ENCODE measurements around the gene SMIM44.

SMIM44 gene

GRCh38 chr19:3481241-3482090 lies 1.8 kb downstream of the SMIM44 start:
- peaks cover 16% of the 10 kb centered on the region for H3K4me1 Mint-ChIP-seq (ENCODE audit: low read depth)
- H3K27ac Mint-ChIP-seq, result no peak overlapping the region
- H3K27me3 Mint-ChIP-seq, result peaks cover 23% of the 10 kb centered on the region
- no peak overlapping the region for H3K4me3 Mint-ChIP-seq
- no peaks in the 10 kb centered on the region for H3K9me3 Mint-ChIP-seq
- intact Hi-C loops (cut with micrococcal nuclease), result no loop called here
- no peaks in the 10 kb centered on the region for H3K36me3 Mint-ChIP-seq (ENCODE audit: low read depth)

GRCh38 chr19:3480383-3481091 lies 2.7 kb downstream of the SMIM44 start, which contains the start of gene SMIM24:
Gene SMIM24, minus strand, starts transcription at chr19:3480525. Its CDS starts 62 bp downstream, at chr19:3480463.
- intact Hi-C loops (cut with micrococcal nuclease), result no loop called here
- Mint-ChIP-seq H3K27ac (no peak within 1 kb of the TSS), H3K9me3 (no peaks in the 10 kb centered on the region), H3K4me3 (no peak within 1 kb of the TSS), H3K36me3 (ENCODE audit: low read depth) (no peaks in the 10 kb centered on the region), H3K27me3 (peaks cover 21% of the 10 kb centered on the region), H3K4me1 (ENCODE audit: low read depth) (peaks cover 16% of the 10 kb centered on the region)

DNA sequence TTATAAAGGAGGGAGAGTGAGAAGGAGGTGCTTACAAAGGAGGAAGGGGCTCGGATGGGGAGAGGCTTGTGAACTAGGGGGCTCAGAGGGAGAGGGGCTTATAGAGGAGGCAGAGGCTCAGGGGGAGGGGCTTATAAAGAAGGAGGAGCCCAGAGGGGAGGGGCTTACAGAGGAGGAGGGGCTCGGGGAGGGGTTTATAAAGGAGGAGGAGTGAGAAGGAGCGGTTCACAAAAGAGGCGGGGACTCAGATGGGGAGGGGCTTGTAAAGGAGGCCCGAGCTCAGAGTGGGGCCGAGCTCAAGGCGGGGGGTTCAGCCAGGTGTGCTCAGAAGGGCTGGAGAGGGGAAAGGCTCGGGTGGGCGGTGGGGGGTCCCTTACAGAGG lies 3.4 kb downstream of the SMIM44 start:
- H3K27me3 Mint-ChIP-seq, result peaks cover 19% of the 10 kb centered on the region
- intact Hi-C loops (cut with micrococcal nuclease), result no loop called here
- H3K9me3 Mint-ChIP-seq, result no peaks in the 10 kb centered on the region
- no peak overlapping the region for H3K27ac Mint-ChIP-seq
- peaks cover 16% of the 10 kb centered on the region for H3K4me1 Mint-ChIP-seq (ENCODE audit: low read depth)
- no peak overlapping the region for H3K4me3 Mint-ChIP-seq
- no peaks in the 10 kb centered on the region for H3K36me3 Mint-ChIP-seq (ENCODE audit: low read depth)

- Mint-ChIP-seq H3K36me3 (ENCODE audit: low read depth) (no peaks in the 10 kb centered on the region), H3K27ac (no peak overlapping the region), H3K4me1 (ENCODE audit: low read depth) (peaks cover 16% of the 10 kb centered on the region), H3K27me3 (peaks cover 17% of the 10 kb centered on the region), H3K4me3 (no peak overlapping the region), H3K9me3 (no peaks in the 10 kb centered on the region)
- intact Hi-C loops (cut with micrococcal nuclease), result no loop called here
Measured at GRCh38 chr19:3479177-3479833, 3.9 kb downstream of the SMIM44 start.

- H3K4me1 Mint-ChIP-seq (ENCODE audit: low read depth), result peaks cover 16% of the 10 kb centered on the region
- no peaks in the 10 kb centered on the region for H3K36me3 Mint-ChIP-seq (ENCODE audit: low read depth)
- no peak overlapping the region for H3K4me3 Mint-ChIP-seq
- no peaks in the 10 kb centered on the region for H3K9me3 Mint-ChIP-seq
- H3K27me3 Mint-ChIP-seq, result peaks cover 17% of the 10 kb centered on the region
- H3K27ac Mint-ChIP-seq, result no peak overlapping the region
- intact Hi-C loops (cut with micrococcal nuclease), result no loop called here
Measured at GRCh38 chr19:3478409-3479176, 4.6 kb downstream of the SMIM44 start.

DNA sequence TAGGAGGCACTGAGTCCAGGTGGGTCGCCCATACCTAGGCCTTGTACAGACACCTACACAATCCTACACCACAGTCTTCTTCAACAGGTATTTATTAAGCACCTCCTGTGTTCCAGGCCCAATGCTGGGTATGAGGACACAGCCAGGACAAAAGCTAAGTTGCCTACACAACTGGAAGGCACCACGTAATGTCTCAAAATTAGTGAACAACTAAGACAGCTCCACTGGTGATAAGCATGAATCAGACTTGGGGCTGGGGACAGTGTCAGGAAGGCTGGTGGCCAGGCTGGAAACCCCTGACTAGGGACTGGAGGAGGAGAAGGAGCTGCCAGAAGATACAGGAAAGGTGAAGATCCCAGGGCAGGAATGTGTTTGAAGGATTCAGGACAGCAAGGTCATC lies 5.3 kb downstream of the SMIM44 start:
- Mint-ChIP-seq H3K27me3 (peaks cover 17% of the 10 kb centered on the region), H3K36me3 (ENCODE audit: low read depth) (no peaks in the 10 kb centered on the region), H3K4me3 (no peak overlapping the region), H3K27ac (no peak overlapping the region), H3K9me3 (no peaks in the 10 kb centered on the region), H3K4me1 (ENCODE audit: low read depth) (peaks cover 16% of the 10 kb centered on the region)
- intact Hi-C loops (cut with micrococcal nuclease), result no loop called here

DNA sequence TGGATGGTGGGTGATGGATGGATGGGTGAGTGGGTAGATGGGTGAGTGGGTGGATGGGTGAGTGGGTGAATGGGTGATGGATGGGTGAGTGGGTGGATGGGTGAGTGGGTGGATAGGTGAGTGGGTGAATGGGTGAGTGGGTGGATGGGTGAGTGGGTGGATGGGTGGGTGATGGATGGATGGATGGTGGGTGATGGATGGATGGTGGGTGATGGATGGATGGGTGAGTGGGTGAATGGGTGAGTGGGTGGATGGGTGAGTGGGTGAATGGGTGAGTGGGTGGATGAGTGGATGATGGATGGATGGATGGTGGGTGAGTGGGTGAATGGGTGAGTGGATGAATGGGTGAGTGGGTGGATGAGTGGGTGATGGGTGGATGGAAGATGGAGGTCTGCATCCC lies 5.7 kb downstream of the SMIM44 start:
- intact Hi-C loops (cut with micrococcal nuclease), result no loop called here
- Mint-ChIP-seq H3K4me1 (ENCODE audit: low read depth) (peaks cover 16% of the 10 kb centered on the region), H3K36me3 (ENCODE audit: low read depth) (no peaks in the 10 kb centered on the region), H3K27me3 (peaks cover 17% of the 10 kb centered on the region), H3K27ac (no peak overlapping the region), H3K4me3 (no peak overlapping the region), H3K9me3 (no peaks in the 10 kb centered on the region)

DNA sequence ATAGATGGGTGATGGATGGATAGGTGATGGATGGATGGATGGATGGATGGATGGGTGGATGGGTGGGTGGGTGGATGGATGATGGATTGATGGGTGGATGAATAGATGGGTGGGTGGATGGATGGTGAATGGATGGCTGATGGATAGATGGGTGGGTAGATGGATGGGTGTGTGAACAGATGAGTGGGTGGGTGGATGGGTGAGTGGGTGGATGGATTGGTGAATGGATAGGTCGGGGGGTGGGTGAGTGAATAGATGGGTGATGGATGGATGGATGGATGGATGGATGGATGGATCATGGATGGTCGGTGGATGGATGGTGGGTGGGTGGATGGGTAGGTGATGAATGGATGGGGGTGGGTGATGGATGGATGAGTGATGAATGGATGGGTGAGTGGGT lies 6.4 kb downstream of the SMIM44 start:
- intact Hi-C loops (cut with micrococcal nuclease), result no loop called here
- Mint-ChIP-seq H3K4me1 (ENCODE audit: low read depth) (peaks cover 16% of the 10 kb centered on the region), H3K9me3 (no peaks in the 10 kb centered on the region), H3K36me3 (ENCODE audit: low read depth) (no peaks in the 10 kb centered on the region), H3K27ac (no peak overlapping the region), H3K4me3 (no peak overlapping the region), H3K27me3 (peaks cover 17% of the 10 kb centered on the region)

DNA sequence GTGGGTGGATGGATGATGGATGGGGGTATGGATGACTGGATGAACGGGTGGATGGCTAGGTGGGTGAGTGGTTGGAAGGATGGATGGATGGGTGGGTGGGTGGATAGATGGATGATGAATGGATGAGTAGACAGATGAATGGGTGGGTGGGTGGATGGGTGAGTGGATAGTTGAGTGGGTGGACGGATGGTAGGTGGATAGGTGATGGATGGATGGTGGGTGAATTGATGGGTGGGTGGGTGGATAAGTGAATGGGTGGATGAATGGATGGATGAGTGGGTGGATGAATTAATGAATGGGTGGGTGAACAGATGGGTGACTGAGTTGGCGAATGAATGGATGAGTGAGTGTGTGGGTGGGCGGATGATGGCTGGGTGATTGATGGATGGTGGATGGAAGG lies 7.8 kb downstream of the SMIM44 start:
- peaks cover 16% of the 10 kb centered on the region for H3K4me1 Mint-ChIP-seq (ENCODE audit: low read depth)
- intact Hi-C loops (cut with micrococcal nuclease), result no loop called here
- no peaks in the 10 kb centered on the region for H3K36me3 Mint-ChIP-seq (ENCODE audit: low read depth)
- no peak overlapping the region for H3K4me3 Mint-ChIP-seq
- H3K9me3 Mint-ChIP-seq, result no peaks in the 10 kb centered on the region
- peaks cover 18% of the 10 kb centered on the region for H3K27me3 Mint-ChIP-seq
- no peak overlapping the region for H3K27ac Mint-ChIP-seq

DNA sequence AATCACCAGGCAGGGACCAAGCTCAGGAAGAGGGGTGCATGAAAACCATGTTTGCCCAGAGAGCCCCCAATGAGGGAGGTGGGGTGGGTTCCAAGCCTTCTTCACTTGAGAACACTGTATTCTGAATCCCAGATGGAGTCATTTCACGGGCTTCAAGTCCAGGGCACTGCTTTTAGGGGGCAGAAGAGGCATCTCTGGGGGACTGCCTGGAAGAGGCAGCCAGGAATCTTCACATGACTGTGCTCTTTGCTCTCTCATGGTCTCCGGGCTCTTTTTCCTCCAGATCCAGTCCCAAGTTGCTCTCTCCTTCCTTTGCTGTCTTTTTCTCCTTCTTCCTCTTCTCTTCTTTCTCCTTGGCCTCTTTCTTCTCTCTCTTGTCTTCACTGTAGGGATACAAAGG lies 8.6 kb downstream of the SMIM44 start:
- Mint-ChIP-seq H3K27me3 (peaks cover 18% of the 10 kb centered on the region), H3K4me1 (ENCODE audit: low read depth) (peaks cover 16% of the 10 kb centered on the region), H3K9me3 (no peaks in the 10 kb centered on the region), H3K4me3 (no peak overlapping the region), H3K27ac (no peak overlapping the region), H3K36me3 (ENCODE audit: low read depth) (no peaks in the 10 kb centered on the region)
- intact Hi-C loops (cut with micrococcal nuclease), result no loop called here

GRCh38 chr19:3474010-3474409 lies 9.2 kb downstream of the SMIM44 start:
- H3K9me3 Mint-ChIP-seq, result no peaks in the 10 kb centered on the region
- intact Hi-C loops (cut with micrococcal nuclease), result no loop called here

GRCh38 chr19:3471954-3472655 lies 11.1 kb downstream of the SMIM44 start:
- Mint-ChIP-seq H3K27me3 (peaks cover 6% of the 10 kb centered on the region), H3K4me1 (ENCODE audit: low read depth) (peaks cover 5% of the 10 kb centered on the region), H3K4me3 (no peak overlapping the region), H3K36me3 (ENCODE audit: low read depth) (no peaks in the 10 kb centered on the region), H3K27ac (no peak overlapping the region), H3K9me3 (no peaks in the 10 kb centered on the region)
- intact Hi-C loops (cut with micrococcal nuclease), result loop anchor here (2.0 kb wide), 1 partner anchor 145 kb away; no protein-coding TSS in a partner anchor

More at GRCh38 chr19:3474010-3474409, 9.2 kb downstream of the SMIM44 start:
- Mint-ChIP-seq H3K27ac (no peak overlapping the region), H3K4me1 (ENCODE audit: low read depth) (peaks cover 10% of the 10 kb centered on the region), H3K27me3 (peaks cover 16% of the 10 kb centered on the region), H3K36me3 (ENCODE audit: low read depth) (no peaks in the 10 kb centered on the region), H3K4me3 (no peak overlapping the region)

DNA sequence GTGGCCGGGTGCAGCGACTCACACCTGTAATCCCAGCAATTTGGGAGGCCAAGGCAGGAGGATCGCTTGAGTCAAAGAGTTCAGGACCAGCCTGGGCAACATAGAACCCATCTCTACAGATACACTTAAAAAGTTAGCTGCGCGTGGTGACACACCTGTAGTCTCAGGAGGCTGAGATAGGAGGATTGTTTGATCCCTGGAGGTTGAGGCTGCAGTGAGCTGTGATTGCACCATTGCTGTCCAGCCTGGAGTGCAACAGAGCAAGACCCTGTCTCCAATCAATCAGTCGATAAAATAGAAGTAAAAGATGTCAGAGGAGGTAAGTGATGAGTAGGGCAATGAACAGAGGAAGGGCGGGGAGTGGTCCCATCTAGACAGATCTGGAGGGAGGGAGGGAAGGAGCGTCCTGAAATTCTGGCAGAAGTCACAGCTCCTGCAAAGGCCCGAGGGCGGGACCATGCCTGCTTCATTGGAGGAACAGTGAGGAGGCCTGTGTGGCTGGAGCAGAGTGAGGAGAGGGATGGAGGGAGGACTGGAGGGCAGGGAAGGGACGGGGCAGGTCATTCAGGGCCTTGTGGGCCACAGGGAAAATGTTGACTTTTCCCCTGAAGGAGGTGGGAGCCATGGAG lies 12.6 kb downstream of the SMIM44 start:
- intact Hi-C loops (cut with micrococcal nuclease), result no loop called here
- peaks cover 6% of the 10 kb centered on the region for H3K27me3 Mint-ChIP-seq
- H3K27ac Mint-ChIP-seq, result no peak overlapping the region

More for the DNA sequence above, 12.6 kb downstream of the SMIM44 start:
- Mint-ChIP-seq H3K4me3 (no peak overlapping the region), H3K36me3 (ENCODE audit: low read depth) (peaks cover 10% of the 10 kb centered on the region), H3K9me3 (no peaks in the 10 kb centered on the region), H3K4me1 (ENCODE audit: low read depth) (peaks cover 5% of the 10 kb centered on the region)

Measured in dendritic cell treated with granulocyte-macrophage colony-stimulating factor and Interleukin-4, amounts not matched to agents 40 ng/mL and 50 ng/mL, for 4 days (primary cell).